Cardiac muscle cell (in vitro differentiated cells and primary cell): Measurements from ENCODE around the gene DERA. TPM values are rescaled to one million over a fixed set of nuclear protein-coding genes. Genes with fewer than 3 reads are reported as not detected.
A peak's percentile ranks its signal among the peaks of the same experiment; 100 is the strongest.

Experiments
- DNase-seq, 2 donors: peaks; one replicate each; pipeline versions ENCODE4 v3.0.0 to v3.0.0-alpha.2; 2010 to 2017; ENCODE audit warnings: low read depth in 1 of 2, low spot score in 1 of 2
- H3K27ac ChIP-seq: fragments of 200-600 bp; sonication (generic); 2 replicates; pipeline ENCODE4 v1.5.1; 2016
- H3K27me3 ChIP-seq: fragments of 200-600 bp; sonication (generic); 2 replicates; pipeline ENCODE4 v1.6.0; 2016; ENCODE audit warnings: control low read depth
- H3K36me3 ChIP-seq: fragments of 200-600 bp; sonication (generic); 2 replicates; pipeline ENCODE4 v1.5.1; 2016; ENCODE audit warnings: control low read depth
- H3K4me1 ChIP-seq: fragments of 200-600 bp; sonication (generic); 2 replicates; pipeline ENCODE4 v1.8.1; 2017; ENCODE audit warnings: low read depth, mild to moderate bottlenecking, mixed run types
- H3K4me3 ChIP-seq: fragments of 200-600 bp; sonication (generic); 2 replicates; pipeline ENCODE4 v1.5.1; 2016; ENCODE audit warnings: mild to moderate bottlenecking
- H3K9me3 ChIP-seq: fragments of 200-600 bp; sonication (generic); 2 replicates; pipeline ENCODE4 v1.5.1; 2017; ENCODE audit warnings: low read depth, mild to moderate bottlenecking, control low read depth
- polyA plus RNA-seq: library from polyadenylated mRNA; unstranded; fragments of >200 nt; fragmentation: Nextera tagmentation; extraction: Ambion mirVana; gene quantifications from 2 replicates; pipeline ENCODE4 v1.2.1, GENCODE V29; 2016
- total RNA-seq: library from RNA; depleted of rRNA; stranded (reverse); fragments of >200 nt; gene quantifications from 2 replicates; pipeline ENCODE4 v1.2.3, GENCODE V29; 2016
- TF ChIP-seq, protein P1 (sequence below): IDR thresholded peaks from 2 replicates; pipeline ENCODE4 v1.5.1; 2012; ENCODE audit warnings: low read depth, mild to moderate bottlenecking, low read length

The DERA gene
- 15.2 and 23.9 TPM in 2 replicates for total RNA-seq
- polyA plus RNA-seq, result 30.7 and 31.2 TPM in 2 replicates

DNA sequence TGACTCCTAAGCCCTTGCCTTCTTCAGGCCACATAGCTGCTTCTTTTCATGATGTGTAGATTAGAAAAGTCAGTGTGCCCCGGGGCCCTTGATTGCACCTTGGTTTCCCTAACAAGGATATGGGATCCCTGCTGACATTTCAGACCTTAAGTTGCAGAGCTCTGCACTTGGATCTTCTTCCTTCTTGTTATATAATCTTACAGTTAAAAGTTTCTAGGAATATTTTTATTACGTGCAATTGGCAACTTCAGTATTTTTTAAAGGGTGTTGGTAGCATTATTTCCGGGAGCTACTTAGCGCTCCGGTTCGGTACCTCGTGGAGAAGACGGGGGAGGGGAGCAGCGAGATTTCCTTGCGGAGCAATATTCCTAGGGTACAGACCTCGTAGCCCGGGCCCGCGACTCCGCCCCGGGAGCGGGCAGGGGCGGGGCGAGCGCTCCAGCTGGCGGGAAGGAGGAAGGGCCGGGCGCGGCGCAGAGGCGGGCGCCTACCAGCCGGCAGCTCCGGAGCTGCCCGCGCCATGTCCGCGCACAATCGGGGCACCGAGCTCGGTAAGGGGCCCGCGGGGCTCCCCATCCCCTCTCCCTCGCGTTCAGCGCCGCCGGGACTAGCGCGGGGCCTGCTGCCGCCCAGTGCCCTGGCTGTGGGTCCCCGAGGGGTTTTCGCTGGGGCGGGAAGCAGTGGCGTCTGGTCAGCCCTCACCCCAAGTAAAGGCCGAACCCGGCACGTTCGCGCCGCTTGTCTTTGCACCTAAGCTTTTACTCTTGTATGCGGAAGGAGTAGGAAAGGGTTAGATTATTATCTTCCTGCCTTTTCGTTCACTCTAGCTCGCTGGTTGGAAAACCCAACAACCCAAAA is at the start of gene DERA:
TSS of gene DERA (plus strand) at position 469 of the 858 bp plus-strand sequence. CDS start at position 521, 52 bp downstream.
- peak within 1 kb of the TSS; percentile 69 for H3K27ac ChIP-seq
- peaks cover 3% of the 10 kb centered on the region for H3K4me1 ChIP-seq
- peak; percentile 84 to 87 for DNase-seq
- no peaks in the 10 kb centered on the region for H3K27me3 ChIP-seq
- H3K4me3 ChIP-seq, result peak within 1 kb of the TSS; percentile 51
- peaks cover 6% of the 10 kb centered on the region for H3K36me3 ChIP-seq
- TF ChIP-seq, protein P1, sequence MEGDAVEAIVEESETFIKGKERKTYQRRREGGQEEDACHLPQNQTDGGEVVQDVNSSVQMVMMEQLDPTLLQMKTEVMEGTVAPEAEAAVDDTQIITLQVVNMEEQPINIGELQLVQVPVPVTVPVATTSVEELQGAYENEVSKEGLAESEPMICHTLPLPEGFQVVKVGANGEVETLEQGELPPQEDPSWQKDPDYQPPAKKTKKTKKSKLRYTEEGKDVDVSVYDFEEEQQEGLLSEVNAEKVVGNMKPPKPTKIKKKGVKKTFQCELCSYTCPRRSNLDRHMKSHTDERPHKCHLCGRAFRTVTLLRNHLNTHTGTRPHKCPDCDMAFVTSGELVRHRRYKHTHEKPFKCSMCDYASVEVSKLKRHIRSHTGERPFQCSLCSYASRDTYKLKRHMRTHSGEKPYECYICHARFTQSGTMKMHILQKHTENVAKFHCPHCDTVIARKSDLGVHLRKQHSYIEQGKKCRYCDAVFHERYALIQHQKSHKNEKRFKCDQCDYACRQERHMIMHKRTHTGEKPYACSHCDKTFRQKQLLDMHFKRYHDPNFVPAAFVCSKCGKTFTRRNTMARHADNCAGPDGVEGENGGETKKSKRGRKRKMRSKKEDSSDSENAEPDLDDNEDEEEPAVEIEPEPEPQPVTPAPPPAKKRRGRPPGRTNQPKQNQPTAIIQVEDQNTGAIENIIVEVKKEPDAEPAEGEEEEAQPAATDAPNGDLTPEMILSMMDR, result no peak
- H3K9me3 ChIP-seq, result no peaks in the 10 kb centered on the region

DNA sequence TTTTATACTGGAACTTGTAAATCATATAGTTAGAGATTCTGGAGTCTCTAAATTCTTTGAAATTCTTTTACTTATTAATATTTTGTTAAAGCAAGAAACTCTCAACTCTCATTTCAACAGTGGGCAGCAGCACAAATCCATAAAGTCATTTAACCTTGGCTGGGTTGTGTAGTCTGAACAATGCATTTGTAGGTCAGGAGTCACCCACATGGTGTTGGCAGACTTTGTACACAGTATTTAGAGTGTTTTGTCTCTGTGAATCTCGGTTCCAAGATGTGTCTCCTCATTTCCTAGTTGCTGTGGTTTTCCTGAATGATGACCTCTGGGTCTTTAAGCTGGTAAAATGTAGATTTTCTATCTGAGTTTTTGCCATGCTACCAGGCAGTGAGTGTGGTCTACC is 49.7 kb upstream of the DERA start:
- H3K9me3 ChIP-seq, result no peaks in the 10 kb centered on the region
- H3K27me3 ChIP-seq, result no peaks in the 10 kb centered on the region
- no peak overlapping the region for H3K27ac ChIP-seq
- TF ChIP-seq, protein P1, result no peak
- H3K36me3 ChIP-seq, result no peaks in the 10 kb centered on the region
- DNase-seq, result peak in 1 of 2 donors; percentile 33
- H3K4me1 ChIP-seq, result no peaks in the 10 kb centered on the region
- H3K4me3 ChIP-seq, result no peak overlapping the region

DNA sequence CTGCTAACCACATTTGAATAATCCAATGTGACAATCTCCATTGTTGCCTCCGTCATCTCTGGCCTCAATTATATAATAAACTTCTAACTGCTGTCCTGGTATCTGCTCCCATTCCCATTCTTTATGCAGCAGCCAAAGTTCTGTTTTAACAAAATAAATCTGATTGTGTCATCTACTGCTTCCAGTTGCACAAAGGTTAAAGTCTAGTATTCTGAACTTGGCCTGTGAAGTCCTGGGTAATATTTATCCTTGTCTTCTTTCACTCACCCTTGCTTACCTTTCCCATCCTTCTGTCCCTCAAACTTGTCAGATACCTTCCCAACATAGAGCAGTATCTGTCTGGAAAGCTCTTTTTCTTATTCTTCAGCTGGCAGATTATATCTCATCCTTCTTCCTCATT is 48.3 kb upstream of the DERA start:
- H3K4me3 ChIP-seq, result no peak overlapping the region
- H3K9me3 ChIP-seq, result no peaks in the 10 kb centered on the region
- no peaks in the 10 kb centered on the region for H3K4me1 ChIP-seq
- no peak for DNase-seq
- TF ChIP-seq, protein P1, result no peak
- H3K36me3 ChIP-seq, result no peaks in the 10 kb centered on the region
- no peak overlapping the region for H3K27ac ChIP-seq
- no peaks in the 10 kb centered on the region for H3K27me3 ChIP-seq

DNA sequence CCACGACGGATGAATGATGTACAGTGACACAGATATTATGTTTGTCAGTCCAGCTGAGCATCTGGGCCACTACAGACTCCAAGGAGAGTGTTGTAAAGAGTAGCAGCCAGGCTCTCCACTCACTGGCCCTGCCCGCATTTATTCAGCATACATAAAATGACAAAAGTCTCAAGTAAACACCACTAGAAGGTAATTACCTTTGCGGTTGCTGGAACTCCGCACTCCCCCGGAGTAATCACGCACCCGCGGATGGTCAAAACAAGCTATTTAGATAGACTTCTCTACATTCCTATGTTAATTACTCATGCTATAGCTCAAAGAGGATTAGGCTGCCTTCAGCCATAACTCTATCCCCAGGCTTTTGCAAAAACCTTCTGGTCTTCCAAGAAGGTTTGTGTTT is 47.8 kb upstream of the DERA start:
- no peak overlapping the region for H3K27ac ChIP-seq
- DNase-seq, result no peak
- H3K36me3 ChIP-seq, result no peaks in the 10 kb centered on the region
- no peak overlapping the region for H3K4me3 ChIP-seq
- H3K9me3 ChIP-seq, result no peaks in the 10 kb centered on the region
- H3K4me1 ChIP-seq, result no peaks in the 10 kb centered on the region
- H3K27me3 ChIP-seq, result no peaks in the 10 kb centered on the region
- TF ChIP-seq, protein P1, result no peak

DNA sequence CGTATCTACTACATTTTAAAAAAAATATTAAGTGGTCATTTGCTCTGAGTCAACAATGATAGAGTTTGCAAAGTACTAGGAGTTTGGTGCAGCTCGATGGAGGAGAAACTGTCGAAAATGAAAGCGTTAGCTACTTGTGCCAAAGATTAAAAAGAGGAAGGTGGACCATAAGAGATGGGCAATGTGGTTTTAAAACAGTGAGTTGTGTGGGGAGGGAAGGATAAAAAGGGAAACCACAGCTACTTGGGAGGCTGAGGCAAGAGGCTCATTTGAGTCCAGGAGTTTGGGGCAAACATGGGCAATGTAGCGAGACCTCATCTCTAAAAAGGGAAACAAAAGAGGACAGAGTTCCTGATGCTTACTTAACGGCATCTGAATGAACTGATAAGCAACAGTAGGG is 47.1 kb upstream of the DERA start:
- Histone ChIP-seq H3K9me3 (no peaks in the 10 kb centered on the region), H3K4me1 (no peaks in the 10 kb centered on the region), H3K36me3 (no peaks in the 10 kb centered on the region), H3K27ac (no peak overlapping the region), H3K27me3 (no peaks in the 10 kb centered on the region), H3K4me3 (no peak overlapping the region)
- TF ChIP-seq, protein P1, result no peak
- DNase-seq, result no peak
